Measurements from ENCODE around the gene RAB8A. TPM values are rescaled to one million over a fixed set of nuclear protein-coding genes. Genes with fewer than 3 reads are reported as not detected.

Gene RAB8A
- total and polyA plus RNA-seq, 2 experiments from 2014 or later, result 53.1 to 59.5 TPM

DNA sequence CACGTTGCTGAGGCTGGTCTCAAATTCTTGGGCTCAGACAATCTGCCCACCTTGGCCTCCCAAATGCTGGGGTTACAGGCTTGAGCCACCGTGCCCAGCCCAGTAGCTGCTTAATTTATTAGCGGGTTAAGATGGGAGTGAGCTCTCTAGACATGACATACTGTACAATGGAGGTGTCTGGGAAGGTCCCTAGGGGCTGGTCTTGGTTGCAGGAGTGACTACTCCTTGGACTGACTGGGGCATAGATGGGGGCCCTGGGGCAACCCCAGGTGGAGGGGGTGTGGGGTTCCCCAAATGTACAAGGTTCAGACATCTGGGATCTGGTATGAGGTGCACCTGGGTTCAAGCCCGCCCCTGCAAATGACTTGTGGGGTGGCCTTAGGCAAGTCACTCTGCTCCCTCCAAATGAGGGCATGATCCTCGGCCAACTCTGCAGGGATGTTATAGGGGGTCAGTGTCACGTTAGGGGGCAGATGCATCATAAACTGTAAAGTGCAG, 48.8 kb downstream of the RAB8A start (continued):
- TF ChIP-seq EZH2phosphoT487 (IDR thresholded peaks at IDR 0.05; ENCODE audit: unreplicated experiment) (no peak), ZNF331 (CRISPR knock-in tag; IDR thresholded peaks at IDR 0.05; ENCODE audit: low read depth) (no peak)
- TF ChIP-seq, protein P1, sequence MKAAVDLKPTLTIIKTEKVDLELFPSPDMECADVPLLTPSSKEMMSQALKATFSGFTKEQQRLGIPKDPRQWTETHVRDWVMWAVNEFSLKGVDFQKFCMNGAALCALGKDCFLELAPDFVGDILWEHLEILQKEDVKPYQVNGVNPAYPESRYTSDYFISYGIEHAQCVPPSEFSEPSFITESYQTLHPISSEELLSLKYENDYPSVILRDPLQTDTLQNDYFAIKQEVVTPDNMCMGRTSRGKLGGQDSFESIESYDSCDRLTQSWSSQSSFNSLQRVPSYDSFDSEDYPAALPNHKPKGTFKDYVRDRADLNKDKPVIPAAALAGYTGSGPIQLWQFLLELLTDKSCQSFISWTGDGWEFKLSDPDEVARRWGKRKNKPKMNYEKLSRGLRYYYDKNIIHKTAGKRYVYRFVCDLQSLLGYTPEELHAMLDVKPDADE (IDR thresholded peaks at IDR 0.05), result no peak

DNA sequence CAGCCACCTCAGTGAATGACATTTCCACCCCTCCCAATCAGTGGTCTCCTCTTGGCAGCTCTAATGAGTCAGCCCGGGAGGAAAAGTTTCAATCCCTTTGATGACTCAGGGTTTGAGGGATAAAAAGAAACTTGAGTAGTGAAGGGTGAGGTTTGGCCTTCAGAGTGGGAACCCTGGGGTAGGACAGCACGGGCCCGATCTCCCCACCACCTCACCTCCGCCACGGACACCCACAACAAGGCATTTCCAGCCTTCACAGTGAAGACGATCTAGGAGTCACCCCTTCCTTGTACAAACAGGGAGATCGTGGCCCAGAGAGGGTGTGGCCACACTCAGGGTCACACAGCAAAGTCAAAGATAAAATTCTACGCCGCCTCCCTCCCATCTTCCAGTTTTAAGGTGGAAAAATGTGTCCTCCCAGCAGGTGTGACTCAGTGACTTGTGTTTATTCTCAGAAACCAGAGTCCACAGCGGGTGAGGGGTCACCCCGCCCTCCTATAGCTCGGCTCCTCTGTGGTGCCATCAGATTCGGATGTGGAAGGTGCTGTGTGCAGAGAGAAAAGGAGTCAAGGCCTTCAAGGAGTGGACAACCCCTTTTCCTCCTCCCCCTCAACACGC, 49.4 kb downstream of the RAB8A start:
- H3K9me3 Mint-ChIP-seq, result peaks cover 7% of the 10 kb centered on the region; the same call in 2 of the 3 replicates
- peaks cover 2% of the 10 kb centered on the region for H3K27me3 Mint-ChIP-seq (ENCODE audit: insufficient read depth, low read depth, poor library complexity)
- no peaks in the 10 kb centered on the region for H3K27me3 ChIP-seq (ENCODE audit: insufficient read depth)
- no peaks in the 10 kb centered on the region for H3K36me3 Mint-ChIP-seq (ENCODE audit: low read depth)
- no peaks in the 10 kb centered on the region for H4K20me1 ChIP-seq (replicated peaks; ENCODE audit: insufficient read depth)
- H3K4me3 ChIP-seq, result no peak overlapping the region
- no peaks in the 10 kb centered on the region for H3K79me2 ChIP-seq (replicated peaks; ENCODE audit: insufficient read depth)
- no peaks in the 10 kb centered on the region for H3K36me3 ChIP-seq (ENCODE audit: insufficient read depth)
- no peak overlapping the region for H3K4me3 Mint-ChIP-seq
- H3K4me1 Mint-ChIP-seq, result no peaks in the 10 kb centered on the region
- H3K4me2 ChIP-seq, result no peak overlapping the region
- H3K4me1 ChIP-seq (ENCODE audit: insufficient read depth), result no peaks in the 10 kb centered on the region
- no peaks in the 10 kb centered on the region for H3K9me2 ChIP-seq (ENCODE audit: insufficient read depth)
- H3K27ac Mint-ChIP-seq, result no peak overlapping the region
- no peak for DNase-seq (ENCODE audit: low spot score)
- ATAC-seq, result no peak
- no peak overlapping the region for H2AFZ ChIP-seq
- TF ChIP-seq, protein P1 (IDR thresholded peaks at IDR 0.05), result no peak
- TF ChIP-seq EZH2 (IDR thresholded peaks at IDR 0.05; ENCODE audit: low read depth, unreplicated experiment), result no peak
- TF ChIP-seq ZNF114 (CRISPR knock-in tag; IDR thresholded peaks at IDR 0.05), result no peak
- TF ChIP-seq ZNF331 (CRISPR knock-in tag; IDR thresholded peaks at IDR 0.05; ENCODE audit: low read depth), result no peak
- TF ChIP-seq, protein P2, sequence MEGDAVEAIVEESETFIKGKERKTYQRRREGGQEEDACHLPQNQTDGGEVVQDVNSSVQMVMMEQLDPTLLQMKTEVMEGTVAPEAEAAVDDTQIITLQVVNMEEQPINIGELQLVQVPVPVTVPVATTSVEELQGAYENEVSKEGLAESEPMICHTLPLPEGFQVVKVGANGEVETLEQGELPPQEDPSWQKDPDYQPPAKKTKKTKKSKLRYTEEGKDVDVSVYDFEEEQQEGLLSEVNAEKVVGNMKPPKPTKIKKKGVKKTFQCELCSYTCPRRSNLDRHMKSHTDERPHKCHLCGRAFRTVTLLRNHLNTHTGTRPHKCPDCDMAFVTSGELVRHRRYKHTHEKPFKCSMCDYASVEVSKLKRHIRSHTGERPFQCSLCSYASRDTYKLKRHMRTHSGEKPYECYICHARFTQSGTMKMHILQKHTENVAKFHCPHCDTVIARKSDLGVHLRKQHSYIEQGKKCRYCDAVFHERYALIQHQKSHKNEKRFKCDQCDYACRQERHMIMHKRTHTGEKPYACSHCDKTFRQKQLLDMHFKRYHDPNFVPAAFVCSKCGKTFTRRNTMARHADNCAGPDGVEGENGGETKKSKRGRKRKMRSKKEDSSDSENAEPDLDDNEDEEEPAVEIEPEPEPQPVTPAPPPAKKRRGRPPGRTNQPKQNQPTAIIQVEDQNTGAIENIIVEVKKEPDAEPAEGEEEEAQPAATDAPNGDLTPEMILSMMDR (conservative IDR thresholded peaks at IDR 0.05; ENCODE audit: low read depth in 2 of 2), result no peak
- TF ChIP-seq POLR2AphosphoS5 (IDR thresholded peaks at IDR 0.05; ENCODE audit: low read depth), result no peak
- TF ChIP-seq, protein P3, sequence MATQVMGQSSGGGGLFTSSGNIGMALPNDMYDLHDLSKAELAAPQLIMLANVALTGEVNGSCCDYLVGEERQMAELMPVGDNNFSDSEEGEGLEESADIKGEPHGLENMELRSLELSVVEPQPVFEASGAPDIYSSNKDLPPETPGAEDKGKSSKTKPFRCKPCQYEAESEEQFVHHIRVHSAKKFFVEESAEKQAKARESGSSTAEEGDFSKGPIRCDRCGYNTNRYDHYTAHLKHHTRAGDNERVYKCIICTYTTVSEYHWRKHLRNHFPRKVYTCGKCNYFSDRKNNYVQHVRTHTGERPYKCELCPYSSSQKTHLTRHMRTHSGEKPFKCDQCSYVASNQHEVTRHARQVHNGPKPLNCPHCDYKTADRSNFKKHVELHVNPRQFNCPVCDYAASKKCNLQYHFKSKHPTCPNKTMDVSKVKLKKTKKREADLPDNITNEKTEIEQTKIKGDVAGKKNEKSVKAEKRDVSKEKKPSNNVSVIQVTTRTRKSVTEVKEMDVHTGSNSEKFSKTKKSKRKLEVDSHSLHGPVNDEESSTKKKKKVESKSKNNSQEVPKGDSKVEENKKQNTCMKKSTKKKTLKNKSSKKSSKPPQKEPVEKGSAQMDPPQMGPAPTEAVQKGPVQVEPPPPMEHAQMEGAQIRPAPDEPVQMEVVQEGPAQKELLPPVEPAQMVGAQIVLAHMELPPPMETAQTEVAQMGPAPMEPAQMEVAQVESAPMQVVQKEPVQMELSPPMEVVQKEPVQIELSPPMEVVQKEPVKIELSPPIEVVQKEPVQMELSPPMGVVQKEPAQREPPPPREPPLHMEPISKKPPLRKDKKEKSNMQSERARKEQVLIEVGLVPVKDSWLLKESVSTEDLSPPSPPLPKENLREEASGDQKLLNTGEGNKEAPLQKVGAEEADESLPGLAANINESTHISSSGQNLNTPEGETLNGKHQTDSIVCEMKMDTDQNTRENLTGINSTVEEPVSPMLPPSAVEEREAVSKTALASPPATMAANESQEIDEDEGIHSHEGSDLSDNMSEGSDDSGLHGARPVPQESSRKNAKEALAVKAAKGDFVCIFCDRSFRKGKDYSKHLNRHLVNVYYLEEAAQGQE (IDR thresholded peaks at IDR 0.05; ENCODE audit: unreplicated experiment), result no peak
- H3K27ac ChIP-seq (ENCODE audit: low read depth), result no peak overlapping the region
- no peaks in the 10 kb centered on the region for H3F3A ChIP-seq (replicated peaks; ENCODE audit: low read depth)

Measured in GM23338 (cell line).